Fibroblast of skin of abdomen (primary cell): ENCODE measurements around the gene S100A9.
"Not testable (repeated sequence)": the region's sequence is repeated elsewhere in the genome, so short reads cannot be mapped to it uniquely, and the experiment has no call there.

ENCODE experiments used
- DNase-seq: peaks from one replicate; pipeline ENCODE4 v3.0.0-alpha.2; 2013

The S100A9 gene

GRCh38 chr1:153345187-153346076 is 12.2 kb upstream of the S100A9 start:
- no peak for DNase-seq

GRCh38 chr1:153346077-153346723 is 11.5 kb upstream of the S100A9 start:
- DNase-seq = no peak

- not testable (repeated sequence) for DNase-seq
Measured at GRCh38 chr1:153347049-153347448, 10.6 kb upstream of the S100A9 start.

- DNase-seq = no peak
Measured at GRCh38 chr1:153347856-153348255, 9.8 kb upstream of the S100A9 start.

- no peak for DNase-seq
Measured at GRCh38 chr1:153348511-153349362, 8.9 kb upstream of the S100A9 start, which contains the start of gene PGLYRP4. TSS of gene PGLYRP4 (minus strand) at chr1:153348841. CDS start at chr1:153347932, 909 bp downstream.

- no peak for DNase-seq
Measured at GRCh38 chr1:153349363-153350320, 8.0 kb upstream of the S100A9 start.

DNA sequence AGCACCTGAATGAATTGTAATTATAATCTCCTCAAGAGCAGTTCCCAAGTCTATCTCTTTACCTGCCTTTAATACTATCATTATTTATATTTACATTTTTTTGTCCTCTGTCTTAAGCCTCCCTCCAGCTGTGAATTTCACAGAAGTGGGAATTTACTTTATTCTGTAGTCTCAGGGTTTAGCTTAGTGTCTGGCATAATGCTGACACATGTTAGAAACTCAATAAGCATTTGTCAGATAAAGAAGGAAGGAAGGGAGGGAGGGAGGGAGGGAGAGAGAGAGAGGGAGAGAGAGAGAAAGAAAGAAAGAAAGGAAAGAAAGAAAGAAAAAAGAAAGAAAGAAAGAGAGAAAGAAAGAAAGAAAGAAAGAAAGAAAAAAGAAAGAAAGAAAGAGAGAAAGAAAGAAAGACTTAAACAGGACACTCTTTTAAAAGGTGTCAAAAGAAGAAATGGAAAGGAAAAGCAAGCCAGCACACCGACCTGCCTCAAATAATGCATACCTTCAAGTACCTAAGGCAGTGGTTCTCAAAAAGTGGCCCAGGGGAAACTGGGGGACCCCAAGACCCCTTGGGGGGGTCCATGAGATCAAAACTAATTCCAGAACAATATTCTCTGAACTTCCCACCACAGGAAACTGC is 7.2 kb upstream of the S100A9 start:
- no peak for DNase-seq

- DNase-seq = peak; percentile 50
Measured at GRCh38 chr1:153352523-153352922, 5.1 kb upstream of the S100A9 start.

DNA sequence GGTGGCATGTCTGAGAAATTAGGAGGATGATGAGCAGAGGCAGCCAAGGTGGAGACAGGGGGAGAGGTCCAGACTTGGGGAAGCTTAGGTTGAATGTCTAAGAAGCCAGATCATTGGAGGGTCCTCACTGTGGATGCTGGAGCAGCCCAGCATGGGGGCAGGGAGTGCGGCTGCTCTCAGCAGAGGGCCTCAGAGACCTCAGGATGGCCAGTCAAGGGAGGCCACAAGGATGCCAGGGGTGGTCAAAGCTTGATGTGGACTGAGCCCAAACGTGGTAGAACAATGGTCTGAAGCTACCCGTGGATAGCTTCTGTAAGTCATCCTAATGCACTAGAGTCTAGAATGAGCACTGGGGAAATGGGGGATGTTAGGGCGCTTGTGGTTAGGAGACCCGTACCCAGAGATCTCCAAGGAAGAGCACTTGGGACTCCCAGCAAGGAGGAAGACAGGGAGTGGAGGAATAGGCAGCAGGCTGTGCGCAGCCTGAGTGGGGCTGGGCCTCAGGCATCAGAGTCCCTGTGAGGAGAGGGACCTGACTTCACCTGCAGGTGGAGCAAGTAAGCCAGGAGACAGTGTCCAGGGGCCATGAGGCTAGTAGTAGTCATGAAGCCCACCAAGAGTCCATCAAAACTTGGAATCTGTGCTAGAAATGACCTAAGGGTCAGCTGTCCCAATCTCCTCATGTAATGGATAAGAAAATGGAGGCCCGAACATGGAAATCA is 4.3 kb upstream of the S100A9 start:
- no peak for DNase-seq

DNA sequence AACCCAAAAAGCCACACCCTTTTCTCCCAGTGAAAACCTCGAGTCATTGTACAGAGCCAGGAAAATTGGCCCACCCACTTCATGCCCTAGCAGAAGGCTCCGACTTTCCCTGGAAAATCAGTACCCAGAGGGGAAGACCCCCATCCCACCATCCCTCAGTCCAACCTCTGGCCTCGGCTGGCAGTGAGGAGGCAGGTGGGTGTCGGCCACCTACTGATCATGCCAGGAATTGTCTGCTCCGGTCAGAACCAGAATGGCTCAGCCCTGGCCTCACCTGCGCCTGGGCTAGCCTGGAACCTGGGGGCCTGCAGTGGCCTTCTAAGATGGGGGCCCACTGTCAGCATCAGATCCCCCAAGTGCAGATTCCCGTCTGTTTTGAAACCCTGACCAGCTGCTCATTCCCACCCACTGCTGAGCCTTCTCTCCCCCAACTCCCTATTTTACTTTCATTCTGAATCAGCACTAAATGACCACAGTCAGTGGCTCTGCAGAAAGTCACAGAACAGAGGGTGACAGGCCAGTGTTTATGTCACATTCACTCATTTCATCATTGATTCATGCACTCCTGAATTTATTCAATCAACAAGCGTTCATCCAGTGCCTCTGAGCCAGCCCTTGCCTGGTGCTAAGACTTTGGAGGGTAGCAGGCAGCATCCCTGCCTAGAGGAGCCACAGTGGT is 3.0 kb upstream of the S100A9 start:
- DNase-seq = no peak

DNA sequence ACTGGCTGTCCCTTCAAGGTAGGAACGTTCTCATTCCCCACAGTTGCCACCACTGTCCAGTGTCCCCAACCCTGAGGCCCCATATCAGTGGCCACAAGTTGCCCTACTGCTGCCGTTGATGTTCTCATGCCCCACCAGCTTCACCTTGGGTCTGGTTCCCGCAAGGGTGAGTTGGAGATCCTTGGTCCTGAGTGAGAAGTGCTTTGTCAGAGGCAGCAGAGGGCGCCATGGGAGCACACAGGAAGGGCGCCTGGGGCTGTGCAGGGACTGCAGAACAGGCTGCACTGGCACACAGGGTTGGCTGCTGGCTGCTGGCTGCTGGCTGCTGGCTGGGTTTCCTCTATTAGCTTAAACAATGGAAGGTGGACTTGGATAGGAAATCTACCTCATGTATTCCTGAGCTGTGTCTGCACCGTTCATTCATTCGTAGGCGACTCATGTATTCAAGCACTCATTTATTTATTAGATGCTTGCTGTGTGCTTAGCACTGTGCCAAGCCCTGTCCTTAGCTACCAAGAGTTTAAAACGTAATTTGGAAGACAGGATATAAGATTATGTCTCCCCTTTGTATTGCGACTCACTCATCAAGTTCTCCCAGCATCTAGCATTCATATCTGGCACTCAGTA is 2.1 kb upstream of the S100A9 start:
- peak; percentile 27 for DNase-seq

DNA sequence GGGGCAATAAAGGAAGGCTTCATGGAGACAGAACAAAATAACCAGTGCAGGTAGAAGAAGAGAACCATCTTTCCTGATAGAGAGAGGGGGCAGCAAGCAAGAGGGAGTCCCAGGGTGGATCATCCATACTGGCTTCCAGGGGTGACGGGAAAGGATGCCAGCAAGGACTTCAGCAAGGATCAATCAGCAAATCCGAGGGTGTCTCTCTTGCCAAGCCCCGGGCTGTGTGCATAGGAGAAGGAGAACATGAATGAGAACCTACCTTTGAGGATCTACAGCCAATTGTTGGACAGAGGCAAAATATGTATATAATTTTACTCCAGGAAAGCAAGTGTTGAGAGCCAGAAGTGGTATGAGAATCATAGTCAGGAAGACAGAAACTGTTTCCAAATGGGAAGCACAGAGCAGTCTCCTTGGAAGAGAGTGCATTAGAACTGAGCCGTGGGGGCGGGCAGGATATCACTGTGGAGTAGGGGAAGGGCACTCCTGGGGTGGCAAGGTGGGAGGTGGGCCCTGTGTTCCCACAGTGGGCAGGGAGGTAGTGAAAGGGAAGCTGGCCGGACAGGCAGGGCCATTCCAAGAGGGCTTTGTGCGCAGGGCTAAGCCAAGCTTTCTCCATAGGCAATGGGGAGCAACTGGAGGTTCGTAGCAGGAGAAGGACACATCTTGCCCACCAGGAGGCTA is 1.1 kb upstream of the S100A9 start:
- no peak for DNase-seq

DNA sequence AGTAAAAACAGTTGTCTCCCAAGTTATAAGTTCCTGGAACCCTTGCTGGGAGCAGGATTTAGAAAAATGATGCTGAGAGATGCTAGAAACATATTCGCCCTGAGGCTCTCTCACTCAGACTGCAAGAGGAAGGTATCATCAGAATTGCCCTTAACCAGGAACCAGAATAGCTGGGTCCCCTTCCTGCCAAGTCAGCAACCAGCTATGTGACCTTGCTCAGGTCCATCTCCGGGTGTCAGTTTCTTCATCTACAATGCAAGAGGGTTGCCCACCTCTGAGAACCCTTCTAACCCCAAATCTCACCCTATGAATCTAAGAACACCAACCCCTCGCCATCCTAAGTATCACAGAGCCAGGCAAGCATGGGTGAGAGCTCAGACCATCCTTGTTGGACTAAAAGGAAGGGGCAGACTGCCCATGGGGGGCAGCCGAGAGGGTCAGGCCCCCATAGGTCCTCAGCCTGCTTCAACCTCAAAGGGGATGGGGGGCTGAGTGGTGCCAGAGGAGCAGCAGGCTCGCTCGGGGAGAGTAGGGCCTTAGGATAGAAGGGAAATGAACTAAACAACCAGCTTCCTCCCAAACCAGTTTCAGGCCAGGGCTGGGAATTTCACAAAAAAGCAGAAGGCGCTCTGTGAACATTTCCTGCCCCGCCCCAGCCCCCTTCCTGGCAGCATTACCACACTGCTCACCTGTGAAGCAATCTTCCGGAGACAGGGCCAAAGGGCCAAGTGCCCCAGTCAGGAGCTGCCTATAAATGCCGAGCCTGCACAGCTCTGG is 390 bp upstream of the S100A9 start:
- DNase-seq = no peak

DNA sequence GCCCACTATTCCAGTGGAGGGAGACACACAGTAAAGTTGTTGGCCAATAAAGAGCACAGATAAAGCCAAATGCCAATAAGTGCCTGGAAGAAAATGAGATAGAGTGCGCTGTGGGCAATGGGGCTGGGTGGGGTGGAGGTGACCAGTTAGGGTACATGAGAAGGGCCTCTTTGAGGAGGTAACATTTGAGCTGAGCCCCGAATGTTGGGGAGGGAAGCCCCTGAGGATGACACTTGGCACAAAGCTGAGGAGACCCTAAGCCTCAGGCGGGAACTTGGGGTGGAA is 979 bp downstream of the S100A9 start:
- DNase-seq = no peak

- DNase-seq = no peak
Measured at GRCh38 chr1:153359241-153359640, 1.6 kb downstream of the S100A9 start.

GRCh38 chr1:153360190-153360589 is 2.5 kb downstream of the S100A9 start:
- no peak for DNase-seq

GRCh38 chr1:153360592-153361479 is 3.2 kb downstream of the S100A9 start:
- DNase-seq = no peak
